Astrocyte of the spinal cord (primary cell): ENCODE data around the gene ELMO1.

ENCODE experiments used
- DNase-seq: peaks from one replicate; pipeline ENCODE4 v3.0.0; 2011; ENCODE audit warnings: low read depth, low spot score
- H3K4me3 ChIP-seq: 2 replicates; pipeline ENCODE4 v1.5.1; 2011; ENCODE audit warnings: low read depth, mild to moderate bottlenecking, low read length, moderate library complexity
- CTCF ChIP-seq: IDR thresholded peaks from 2 replicates; pipeline ENCODE4 v1.5.1; 2012; ENCODE audit warnings: low read depth, mild to moderate bottlenecking, low read length, inconsistent platforms
- in situ Hi-C: cut with HindIII; loops from 2 replicates; pipeline ENCODE4 v1.10.0; 2017; ENCODE audit warnings: low sequenced_read_pairs

ELMO1 gene

GRCh38 chr7:37076668-37077067, 372.0 kb downstream of the ELMO1 start:
- H3K4me3 ChIP-seq: no peak overlapping the region
- no peak for DNase-seq
- TF ChIP-seq CTCF: no peak
- in situ Hi-C loops: no loop called here

GRCh38 chr7:37074370-37074769, 374.3 kb downstream of the ELMO1 start:
- in situ Hi-C loops: no loop called here
- H3K4me3 ChIP-seq: no peak overlapping the region
- DNase-seq: no peak
- no peak for TF ChIP-seq CTCF

GRCh38 chr7:37071124-37071523, 377.5 kb downstream of the ELMO1 start:
- H3K4me3 ChIP-seq: no peak overlapping the region
- TF ChIP-seq CTCF: no peak
- DNase-seq: no peak
- in situ Hi-C loops: no loop called here

- DNase-seq: no peak
- in situ Hi-C loops: no loop called here
- H3K4me3 ChIP-seq: no peak overlapping the region
- TF ChIP-seq CTCF: no peak
Measured at GRCh38 chr7:37070471-37070870, 378.2 kb downstream of the ELMO1 start.

GRCh38 chr7:37070031-37070430, 378.6 kb downstream of the ELMO1 start:
- in situ Hi-C loops: no loop called here
- H3K4me3 ChIP-seq: no peak overlapping the region
- TF ChIP-seq CTCF: no peak
- no peak for DNase-seq

- in situ Hi-C loops: no loop called here
- no peak for TF ChIP-seq CTCF
- DNase-seq: no peak
- no peak overlapping the region for H3K4me3 ChIP-seq
Measured at GRCh38 chr7:37069336-37069735, 379.3 kb downstream of the ELMO1 start.

GRCh38 chr7:37068902-37069301, 379.8 kb downstream of the ELMO1 start:
- no peak for TF ChIP-seq CTCF
- in situ Hi-C loops: no loop called here
- H3K4me3 ChIP-seq: no peak overlapping the region
- no peak for DNase-seq
